IPS DF 19.7 (cell line): Measurements from ENCODE around the gene RHOB.
"Not testable (repeated sequence)": the region's sequence is repeated elsewhere in the genome, so short reads cannot be mapped to it uniquely, and the experiment has no call there.

Source experiments
- DNase-seq: peaks from one replicate; pipeline ENCODE4 v3.0.0-alpha.2; 2013; ENCODE audit warnings: low read depth, low spot score

RHOB gene

GRCh38 chr2:20422402-20423271 lies 24.2 kb upstream of the RHOB start:
- no peak for DNase-seq

- no peak for DNase-seq
Observed at GRCh38 chr2:20423359-20423758, 23.5 kb upstream of the RHOB start.

GRCh38 chr2:20423847-20424246 lies 23.0 kb upstream of the RHOB start:
- no peak for DNase-seq

- DNase-seq = no peak
Observed at GRCh38 chr2:20424300-20425290, 22.3 kb upstream of the RHOB start.

- DNase-seq = no peak
Observed at GRCh38 chr2:20425371-20425881, 21.4 kb upstream of the RHOB start.

GRCh38 chr2:20425884-20426283 lies 21.0 kb upstream of the RHOB start:
- no peak for DNase-seq

GRCh38 chr2:20427931-20428526 lies 18.8 kb upstream of the RHOB start:
- no peak for DNase-seq

- no peak for DNase-seq
Observed at GRCh38 chr2:20428717-20429490, 18.0 kb upstream of the RHOB start.

- no peak for DNase-seq
Observed at GRCh38 chr2:20429528-20429927, 17.3 kb upstream of the RHOB start.

GRCh38 chr2:20430035-20430434 lies 16.8 kb upstream of the RHOB start:
- no peak for DNase-seq

- DNase-seq = no peak
Observed at GRCh38 chr2:20430461-20431300, 16.2 kb upstream of the RHOB start.

- DNase-seq = no peak
Observed at GRCh38 chr2:20431301-20431698, 15.6 kb upstream of the RHOB start.

- no peak for DNase-seq
Observed at GRCh38 chr2:20431772-20432171, 15.1 kb upstream of the RHOB start.

- no peak for DNase-seq
Observed at GRCh38 chr2:20432714-20433113, 14.2 kb upstream of the RHOB start.

- DNase-seq = no peak
Observed at GRCh38 chr2:20433249-20433648, 13.6 kb upstream of the RHOB start.

- DNase-seq = no peak
Observed at GRCh38 chr2:20433946-20434553, 12.8 kb upstream of the RHOB start.

- no peak for DNase-seq
Observed at GRCh38 chr2:20434588-20435294, 12.1 kb upstream of the RHOB start.

- DNase-seq = not testable (repeated sequence)
Observed at GRCh38 chr2:20435456-20435855, 11.4 kb upstream of the RHOB start.
